Spleen (tissue), 11 donors: ENCODE measurements around the gene TPRG1. TPM values are rescaled to one million over a fixed set of nuclear protein-coding genes. Genes with fewer than 3 reads are reported as not detected.

Experiments
- DNase-seq: peaks from one replicate; pipeline ENCODE4 v3.0.0-alpha.2; 2020
- H3K27ac ChIP-seq, 8 donors: fragments of 200-600 bp; sonication (generic) in 7 of 8; 1 replicate in 4 of 8; 2 replicates in 4 of 8; pipeline versions ENCODE4 v1.5.0 to v1.8.0; 2016 to 2021; ENCODE audit warnings: inconsistent platforms in 4 of 8, mild to moderate bottlenecking in 4 of 8, moderate library complexity in 1 of 8
- H3K27me3 ChIP-seq, 7 donors: fragments of 200-600 bp; sonication (generic) in 6 of 7; replicated peaks in 1 of 7; 1 replicate in 4 of 7; 2 replicates in 3 of 7; pipeline versions ENCODE4 v1.5.0 to v1.8.0; 2016 to 2021; ENCODE audit warnings: inconsistent platforms in 3 of 7, mild to moderate bottlenecking in 1 of 7
- H3K36me3 ChIP-seq, 6 donors: fragments of 200-600 bp; sonication (generic) in 5 of 6; 1 replicate in 4 of 6; 2 replicates in 2 of 6; pipeline versions ENCODE4 v1.5.0 to v1.8.0; 2016 to 2021; ENCODE audit warnings: inconsistent platforms in 2 of 6
- H3K4me1 ChIP-seq, 6 donors: fragments of 200-600 bp; sonication (generic) in 5 of 6; 1 replicate in 3 of 6; 2 replicates in 3 of 6; pipeline versions ENCODE4 v1.5.0 to v1.8.0; 2016 to 2021; ENCODE audit warnings: inconsistent platforms in 3 of 6
- H3K4me3 ChIP-seq, 8 donors: fragments of 200-600 bp; sonication (generic) in 7 of 8; 1 replicate in 4 of 8; 2 replicates in 4 of 8; pipeline versions ENCODE4 v1.5.0 to v1.8.0; 2016 to 2021; ENCODE audit warnings: inconsistent platforms in 4 of 8, mild to moderate bottlenecking in 4 of 8, moderate library complexity in 2 of 8
- H3K9me3 ChIP-seq, 8 donors: fragments of 200-600 bp; sonication (generic) in 7 of 8; 1 replicate in 4 of 8; 2 replicates in 4 of 8; pipeline versions ENCODE4 v1.5.0 to v1.8.0; 2016 to 2021; ENCODE audit warnings: inconsistent platforms in 4 of 8
- CTCF ChIP-seq, 11 experiments: fragments of 200-600 bp in 7 of 11; fragments of 450-650 bp in 4 of 11; sonication (generic) in 4 of 11; IDR thresholded peaks in 8 of 11; conservative IDR thresholded peaks in 3 of 11; 1 replicate in 7 of 11; 2 replicates in 4 of 11; pipeline versions ENCODE4 v1.4.0 to v1.8.0; 2016 to 2021; ENCODE audit warnings: antibody characterized with exemption in 11 of 11, inconsistent platforms in 4 of 11, mild to moderate bottlenecking in 1 of 11
- POLR2A ChIP-seq, 3 donors: fragments of 450-650 bp; IDR thresholded peaks; one replicate each; pipeline ENCODE4 v1.5.1; 2017; ENCODE audit warnings: antibody characterized with exemption in 3 of 3, mild to moderate bottlenecking in 1 of 3
- POLR2AphosphoS5 ChIP-seq, 3 donors: sonication (generic); formaldehyde crosslinking; IDR thresholded peaks; one replicate each; pipeline ENCODE4 v1.5.1; 2017; ENCODE audit warnings: antibody characterized with exemption in 3 of 3
- WGBS, 5 donors: extraction: QIAGEN DNeasy Blood & Tissue Kit in 3 of 5; methylation state at CpG; one replicate each; pipeline versions ENCODE4 v1.1.5 to v1.1.7; 2013 to 2018; 5-methylcytosine and 5-hydroxymethylcytosine counted together
- intact Hi-C: fragments of 100-400 bp; cut with DNase I; formaldehyde crosslinking; loops from one replicate; pipeline ENCODE4 v1.15.0; 2023; ENCODE audit warnings: low total_unique reads
- polyA plus RNA-seq, 3 donors: library from polyadenylated mRNA; stranded (reverse); fragments of 200-250 nt; gene quantifications; one replicate each; pipeline ENCODE4 v1.2.1, GENCODE V29; 2013
- total RNA-seq, 7 donors: library from RNA; depleted of rRNA in 3 of 7; stranded (reverse); fragments of >200 nt in 3 of 7; fragmentation: NEBNext Ultra II Directional in 4 of 7; extraction: Animal tissue kit (Norgen Biotek cat#: 25700) in 4 of 7; gene quantifications; one replicate each; pipeline versions ENCODE4 v1.1.0 to v1.2.1, GENCODE V29; 2016 to 2021
- donor health status: healthy with polysubstance abuse.
- donor health status: DM: no; HTN: no; CAD: no; lungs with moderate emphysema.
- donor health status: DM: no; HTN: no; CAD: no.
- donor health status: Bipolar disorder and iron deficiency.
- donor health status: healthy.
- donor health status: DM: no; HTN: no; CAD: no.
- donor health status: DM: yes; HTN: yes; CAD: no.

TPRG1 gene
- total and polyA plus RNA-seq, 10 donors: 0.29 to 11.7 (median 4.6) TPM

GRCh38 chr3:189334064-189334920 lies 162.5 kb downstream of the TPRG1 start:
- Histone ChIP-seq H3K36me3 (no peaks in the 10 kb centered on the region), H3K27me3 (peaks cover 0 to 5% (median 0%) of the 10 kb centered on the region in 7 donors), H3K4me1 (peaks cover 0 to 6% (median 0%) of the 10 kb centered on the region in 6 donors), H3K4me3 (no peak overlapping the region), H3K9me3 (no peaks in the 10 kb centered on the region), H3K27ac (no peak overlapping the region)
- intact Hi-C loops: no loop called here
- DNase-seq: no peak
- WGBS, 5 donors: 88 to 97% (median 90%) methylated on average over 3 of the region's 3 CpGs
- TF ChIP-seq POLR2AphosphoS5 (IDR thresholded peaks at IDR 0.05) (no peak), CTCF (IDR thresholded peaks at IDR 0.05 in 8 of 11, conservative IDR thresholded peaks at IDR 0.05 in 3 of 11) (no peak), POLR2A (IDR thresholded peaks at IDR 0.05) (no peak)

- no peak overlapping the region for H3K27ac ChIP-seq
Measured at GRCh38 chr3:189337673-189338091, 165.9 kb downstream of the TPRG1 start.

GRCh38 chr3:189338366-189338765 lies 166.6 kb downstream of the TPRG1 start:
- intact Hi-C loops: no loop called here
- H3K36me3 ChIP-seq: no peaks in the 10 kb centered on the region
- DNase-seq: no peak
- TF ChIP-seq CTCF (IDR thresholded peaks at IDR 0.05 in 8 of 11, conservative IDR thresholded peaks at IDR 0.05 in 3 of 11) (no peak), POLR2AphosphoS5 (IDR thresholded peaks at IDR 0.05) (no peak)
- WGBS, 5 donors: 85 to 95% (median 92%) methylated on average over 4 of the region's 4 CpGs
- no peaks in the 10 kb centered on the region for H3K9me3 ChIP-seq
- H3K27me3 ChIP-seq: no peaks in the 10 kb centered on the region
- no peak overlapping the region for H3K4me3 ChIP-seq
- H3K27ac ChIP-seq: no peak overlapping the region
- no peaks in the 10 kb centered on the region for H3K4me1 ChIP-seq

More at GRCh38 chr3:189337673-189338091, 165.9 kb downstream of the TPRG1 start:
- Histone ChIP-seq H3K4me1 (no peaks in the 10 kb centered on the region), H3K4me3 (no peak overlapping the region), H3K27me3 (no peaks in the 10 kb centered on the region), H3K9me3 (no peaks in the 10 kb centered on the region), H3K36me3 (no peaks in the 10 kb centered on the region)
- TF ChIP-seq POLR2A (IDR thresholded peaks at IDR 0.05) (no peak), POLR2AphosphoS5 (IDR thresholded peaks at IDR 0.05) (no peak), CTCF (IDR thresholded peaks at IDR 0.05 in 8 of 11, conservative IDR thresholded peaks at IDR 0.05 in 3 of 11) (no peak)
- no peak for DNase-seq
- intact Hi-C loops: no loop called here

- H3K4me1 ChIP-seq: no peaks in the 10 kb centered on the region
- no peak overlapping the region for H3K4me3 ChIP-seq
- no peaks in the 10 kb centered on the region for H3K9me3 ChIP-seq
- no peak for DNase-seq
- no peak overlapping the region for H3K27ac ChIP-seq
- TF ChIP-seq POLR2A (IDR thresholded peaks at IDR 0.05): no peak
- TF ChIP-seq CTCF (IDR thresholded peaks at IDR 0.05 in 8 of 11, conservative IDR thresholded peaks at IDR 0.05 in 3 of 11): no peak
- TF ChIP-seq POLR2AphosphoS5 (IDR thresholded peaks at IDR 0.05): no peak
- WGBS, 5 donors: 91 to 96% (median 92%) methylated on average over 5 of the region's 5 CpGs
- H3K36me3 ChIP-seq: no peaks in the 10 kb centered on the region
- intact Hi-C loops: no loop called here
- H3K27me3 ChIP-seq: no peaks in the 10 kb centered on the region
Measured at GRCh38 chr3:189339996-189340395, 168.2 kb downstream of the TPRG1 start.
